Naive B cell (primary cell): ENCODE measurements around the gene ECT2L. TPM values are rescaled to one million over a fixed set of nuclear protein-coding genes. Genes with fewer than 3 reads are reported as not detected.

Experiments
- ATAC-seq, 2 donors: fragments of 150-1000 bp; cut with Tn5 transposase; 2 replicates each; pipeline ENCODE4 v1.10.0; 2021; ENCODE audit warnings: low read depth in 2 of 2, mild to moderate bottlenecking in 2 of 2, moderate library complexity in 2 of 2
- DNase-seq: peaks from one replicate; pipeline ENCODE4 v3.0.0; 2022
- H3K27ac Mint-ChIP-seq, 6 donors: one replicate each; pipeline ENCODE4 v1.8.0; 2020 to 2022; ENCODE audit warnings: mild to moderate bottlenecking in 6 of 6, mixed read lengths in 6 of 6, moderate library complexity in 5 of 6, inconsistent platforms in 2 of 6
- H3K27me3 Mint-ChIP-seq, 3 donors: one replicate each; pipeline ENCODE4 v1.8.0; 2021 to 2022; ENCODE audit warnings: mixed read lengths in 3 of 3, mild to moderate bottlenecking in 1 of 3
- H3K36me3 Mint-ChIP-seq, 2 donors: one replicate each; pipeline ENCODE4 v1.8.0; 2020 to 2022; ENCODE audit warnings: mixed read lengths in 2 of 2, inconsistent platforms in 1 of 2, mild to moderate bottlenecking in 1 of 2
- H3K4me1 Mint-ChIP-seq, 3 donors: one replicate each; pipeline ENCODE4 v1.8.0; 2020 to 2022; ENCODE audit warnings: mixed read lengths in 3 of 3, inconsistent platforms in 1 of 3, mild to moderate bottlenecking in 1 of 3, moderate library complexity in 1 of 3
- H3K4me3 Mint-ChIP-seq, 8 donors: one replicate each; pipeline ENCODE4 v1.8.0; 2020 to 2022; ENCODE audit warnings: mild to moderate bottlenecking in 8 of 8, mixed read lengths in 8 of 8, moderate library complexity in 8 of 8, inconsistent platforms in 2 of 8
- H3K9me3 Mint-ChIP-seq, 7 donors: one replicate each; pipeline ENCODE4 v1.8.0; 2020 to 2022; ENCODE audit warnings: mixed read lengths in 7 of 7, mild to moderate bottlenecking in 5 of 7, inconsistent platforms in 2 of 7, moderate library complexity in 1 of 7
- polyA plus RNA-seq, 6 donors: library from polyadenylated mRNA; unstranded; fragments of 300-500 nt; fragmentation: Illumina TruSeq; gene quantifications; one replicate each; pipeline ENCODE4 v1.2.3, GENCODE V29; 2021; ENCODE audit warnings: low read depth in 6 of 6

ECT2L gene
- polyA plus RNA-seq = under 1 TPM in 3 of 6 donors, not detected in 3; 0.08 to 0.11 (median 0.11) TPM

GRCh38 chr6:138795809-138796603, at the start of gene ECT2L:
ECT2L (plus strand) TSS chr6:138796087; CDS start chr6:138813275, 17,188 bp downstream.
- no peaks in the 10 kb centered on the region for H3K9me3 Mint-ChIP-seq
- peaks cover 11 to 14% of the 10 kb centered on the region in 2 donors for H3K36me3 Mint-ChIP-seq
- ATAC-seq (peak in 1 of 2 donors; percentile 36), DNase-seq (no peak)
- H3K4me3 Mint-ChIP-seq = no peak within 1 kb of the TSS
- H3K27ac Mint-ChIP-seq = no peak within 1 kb of the TSS
- peaks cover 0 to 29% (median 16%) of the 10 kb centered on the region in 3 donors for H3K27me3 Mint-ChIP-seq
- peaks cover 0 to 1% (median 0%) of the 10 kb centered on the region in 3 donors for H3K4me1 Mint-ChIP-seq

- H3K4me3 Mint-ChIP-seq = no peak overlapping the region
- DNase-seq (no peak), ATAC-seq (no peak)
- no peaks in the 10 kb centered on the region for H3K4me1 Mint-ChIP-seq
- H3K27me3 Mint-ChIP-seq = no peaks in the 10 kb centered on the region
- H3K27ac Mint-ChIP-seq = peak overlapping the region in 1 of 6 donors; percentile 42
- H3K9me3 Mint-ChIP-seq = peaks cover 0 to 4% (median 0%) of the 10 kb centered on the region in 7 donors
- peaks cover 0 to 8% of the 10 kb centered on the region in 2 donors for H3K36me3 Mint-ChIP-seq
Observed at GRCh38 chr6:138752017-138752416, 43.9 kb upstream of the ECT2L start.

GRCh38 chr6:138757136-138757535, 38.8 kb upstream of the ECT2L start:
- no peaks in the 10 kb centered on the region for H3K9me3 Mint-ChIP-seq
- H3K27ac Mint-ChIP-seq = no peak overlapping the region
- H3K4me1 Mint-ChIP-seq = no peaks in the 10 kb centered on the region
- H3K36me3 Mint-ChIP-seq = no peaks in the 10 kb centered on the region
- no peak for DNase-seq
- H3K27me3 Mint-ChIP-seq = no peaks in the 10 kb centered on the region
- no peak overlapping the region for H3K4me3 Mint-ChIP-seq
- ATAC-seq = no peak

GRCh38 chr6:138765896-138766655, 29.8 kb upstream of the ECT2L start:
- DNase-seq = peak; percentile 25
- Mint-ChIP-seq H3K36me3 (no peaks in the 10 kb centered on the region), H3K27me3 (no peaks in the 10 kb centered on the region), H3K4me3 (no peak overlapping the region), H3K27ac (peak overlapping the region in 2 of 6 donors; percentile 21 to 32), H3K4me1 (peaks cover 6 to 10% (median 9%) of the 10 kb centered on the region in 3 donors), H3K9me3 (no peaks in the 10 kb centered on the region)
- no peak for ATAC-seq

- H3K27ac Mint-ChIP-seq = peak overlapping the region in 5 of 6 donors; percentile 0 to 32 (median 8)
- H3K36me3 Mint-ChIP-seq = peaks cover 0 to 7% of the 10 kb centered on the region in 2 donors
- peaks cover 21 to 27% (median 23%) of the 10 kb centered on the region in 3 donors for H3K4me1 Mint-ChIP-seq
- no peaks in the 10 kb centered on the region for H3K27me3 Mint-ChIP-seq
- DNase-seq (no peak), ATAC-seq (no peak)
- peak overlapping the region in 1 of 8 donors; percentile 69 for H3K4me3 Mint-ChIP-seq
- no peaks in the 10 kb centered on the region for H3K9me3 Mint-ChIP-seq
Observed at GRCh38 chr6:138769102-138769676, 26.7 kb upstream of the ECT2L start.

GRCh38 chr6:138772596-138773176, 23.2 kb upstream of the ECT2L start:
- DNase-seq (no peak), ATAC-seq (no peak)
- peaks cover 21 to 31% (median 28%) of the 10 kb centered on the region in 3 donors for H3K4me1 Mint-ChIP-seq
- no peaks in the 10 kb centered on the region for H3K9me3 Mint-ChIP-seq
- peak overlapping the region; percentile 88 to 100 (median 100) for H3K4me3 Mint-ChIP-seq
- H3K27me3 Mint-ChIP-seq = no peaks in the 10 kb centered on the region
- peaks cover 1 to 7% of the 10 kb centered on the region in 2 donors for H3K36me3 Mint-ChIP-seq
- peak overlapping the region; percentile 99 to 100 (median 100) for H3K27ac Mint-ChIP-seq

GRCh38 chr6:138773177-138774091, 22.5 kb upstream of the ECT2L start, which contains the start of gene CCDC28A:
CCDC28A (plus strand) TSS chr6:138773769; CDS start chr6:138776121, 2,352 bp downstream.
- Mint-ChIP-seq H3K4me3 (peak within 1 kb of the TSS; percentile 88 to 100 (median 100)), H3K4me1 (peaks cover 21 to 31% (median 28%) of the 10 kb centered on the region in 3 donors), H3K9me3 (no peaks in the 10 kb centered on the region), H3K27ac (peak within 1 kb of the TSS; percentile 99 to 100 (median 100)), H3K27me3 (no peaks in the 10 kb centered on the region), H3K36me3 (peaks cover 4 to 7% of the 10 kb centered on the region in 2 donors)
- peak; percentile 83 for ATAC-seq
- peak; percentile 96 for DNase-seq

GRCh38 chr6:138774370-138774769, 21.5 kb upstream of the ECT2L start:
- Mint-ChIP-seq H3K27me3 (no peaks in the 10 kb centered on the region), H3K4me1 (peaks cover 12 to 27% (median 18%) of the 10 kb centered on the region in 3 donors), H3K9me3 (no peaks in the 10 kb centered on the region), H3K36me3 (peaks cover 4 to 7% of the 10 kb centered on the region in 2 donors), H3K27ac (peak overlapping the region; percentile 99 to 100 (median 100)), H3K4me3 (peak overlapping the region; percentile 88 to 100 (median 100))
- no peak for DNase-seq
- ATAC-seq = no peak

- H3K27ac Mint-ChIP-seq = no peak overlapping the region
- no peak for DNase-seq
- no peaks in the 10 kb centered on the region for H3K27me3 Mint-ChIP-seq
- ATAC-seq = no peak
- no peaks in the 10 kb centered on the region for H3K9me3 Mint-ChIP-seq
- no peak overlapping the region for H3K4me3 Mint-ChIP-seq
- peaks cover 12 to 27% (median 18%) of the 10 kb centered on the region in 3 donors for H3K4me1 Mint-ChIP-seq
- peaks cover 10 to 19% of the 10 kb centered on the region in 2 donors for H3K36me3 Mint-ChIP-seq
Observed at GRCh38 chr6:138776659-138777058, 19.2 kb upstream of the ECT2L start.

- ATAC-seq (no peak), DNase-seq (no peak)
- Mint-ChIP-seq H3K36me3 (peaks cover 19 to 28% of the 10 kb centered on the region in 2 donors), H3K4me3 (no peak overlapping the region), H3K4me1 (peaks cover 8 to 19% (median 15%) of the 10 kb centered on the region in 3 donors), H3K27ac (peak overlapping the region in 1 of 6 donors; percentile 67), H3K9me3 (no peaks in the 10 kb centered on the region), H3K27me3 (no peaks in the 10 kb centered on the region)
Observed at GRCh38 chr6:138778331-138778730, 17.6 kb upstream of the ECT2L start.

GRCh38 chr6:138782243-138782642, 13.6 kb upstream of the ECT2L start:
- Mint-ChIP-seq H3K4me1 (peaks cover 4 to 6% (median 4%) of the 10 kb centered on the region in 3 donors), H3K4me3 (no peak overlapping the region), H3K9me3 (no peaks in the 10 kb centered on the region), H3K27ac (peak overlapping the region in 2 of 6 donors; percentile 7 to 49), H3K27me3 (no peaks in the 10 kb centered on the region), H3K36me3 (peaks cover 23 to 24% of the 10 kb centered on the region in 2 donors)
- DNase-seq (no peak), ATAC-seq (no peak)

GRCh38 chr6:138785079-138785478, 10.8 kb upstream of the ECT2L start:
- peaks cover 23 to 29% of the 10 kb centered on the region in 2 donors for H3K36me3 Mint-ChIP-seq
- no peak overlapping the region for H3K4me3 Mint-ChIP-seq
- H3K9me3 Mint-ChIP-seq = no peaks in the 10 kb centered on the region
- H3K27me3 Mint-ChIP-seq = no peaks in the 10 kb centered on the region
- H3K4me1 Mint-ChIP-seq = peaks cover 1 to 6% (median 4%) of the 10 kb centered on the region in 3 donors
- peak overlapping the region in 1 of 6 donors; percentile 44 for H3K27ac Mint-ChIP-seq
- no peak for ATAC-seq
- DNase-seq = no peak
